Measurements from ENCODE around the gene CDCA5. TPM values are rescaled to one million over a fixed set of nuclear protein-coding genes. Genes with fewer than 3 reads are reported as not detected.

CDCA5 gene
- total and polyA plus RNA-seq, 9 donors = 0.38 to 2.8 (median 0.79) TPM; not detected in 1

- H3K4me1 ChIP-seq (ENCODE audit: insufficient read depth) = no peaks in the 10 kb centered on the region
- no peaks in the 10 kb centered on the region for H3K36me3 ChIP-seq
- H3K4me3 ChIP-seq = no peak overlapping the region
- H3K27me3 ChIP-seq = no peaks in the 10 kb centered on the region
- TF ChIP-seq EP300 (IDR thresholded peaks at IDR 0.05) = no peak
- TF ChIP-seq POLR2A (IDR thresholded peaks at IDR 0.05) = no peak
- TF ChIP-seq CTCF (IDR thresholded peaks at IDR 0.05) = no peak
- H3K27ac ChIP-seq = no peak overlapping the region
- intact Hi-C loops (cut with DNase I) = no loop called here
- WGBS, 3 donors = 70 to 79% (median 78%) methylated on average over 9 to 11 of the region's 11 CpGs
- no peak for DNase-seq
- no peaks in the 10 kb centered on the region for H3K9me3 ChIP-seq
Observed at GRCh38 chr11:65066315-65066714, 17.5 kb downstream of the CDCA5 start.

- no peaks in the 10 kb centered on the region for H3K27me3 ChIP-seq
- H3K4me1 ChIP-seq (ENCODE audit: insufficient read depth) = no peaks in the 10 kb centered on the region
- WGBS, 3 donors = 59% methylated on average over 7 of the region's 7 CpGs
- no peak overlapping the region for H3K27ac ChIP-seq
- H3K9me3 ChIP-seq = no peaks in the 10 kb centered on the region
- DNase-seq = no peak
- H3K4me3 ChIP-seq = no peak overlapping the region
- no peaks in the 10 kb centered on the region for H3K36me3 ChIP-seq
- TF ChIP-seq EP300 (IDR thresholded peaks at IDR 0.05) = no peak
- no peak for TF ChIP-seq CTCF (IDR thresholded peaks at IDR 0.05)
- TF ChIP-seq POLR2A (IDR thresholded peaks at IDR 0.05) = no peak
- intact Hi-C loops (cut with DNase I) = no loop called here
Observed at GRCh38 chr11:65065851-65066250, 18.0 kb downstream of the CDCA5 start.

GRCh38 chr11:65064847-65065240 lies 19.0 kb downstream of the CDCA5 start:
- intact Hi-C loops (cut with DNase I) = no loop called here
- H3K4me3 ChIP-seq = no peak overlapping the region
- H3K27ac ChIP-seq = no peak overlapping the region
- no peaks in the 10 kb centered on the region for H3K9me3 ChIP-seq
- no peaks in the 10 kb centered on the region for H3K27me3 ChIP-seq
- no peaks in the 10 kb centered on the region for H3K36me3 ChIP-seq
- no peak for TF ChIP-seq EP300 (IDR thresholded peaks at IDR 0.05)
- TF ChIP-seq POLR2A (IDR thresholded peaks at IDR 0.05) = no peak
- no peak for TF ChIP-seq CTCF (IDR thresholded peaks at IDR 0.05)
- 76 to 85% (median 84%) methylated on average over 4 of the region's 4 CpGs for WGBS, 3 donors
- no peaks in the 10 kb centered on the region for H3K4me1 ChIP-seq (ENCODE audit: insufficient read depth)
- no peak for DNase-seq

- no peak for DNase-seq
- Histone ChIP-seq H3K4me1 (ENCODE audit: insufficient read depth) (no peaks in the 10 kb centered on the region), H3K27me3 (no peaks in the 10 kb centered on the region), H3K27ac (no peak overlapping the region), H3K9me3 (no peaks in the 10 kb centered on the region), H3K4me3 (no peak overlapping the region), H3K36me3 (no peaks in the 10 kb centered on the region)
- TF ChIP-seq POLR2A (IDR thresholded peaks at IDR 0.05) = no peak
- TF ChIP-seq EP300 (IDR thresholded peaks at IDR 0.05) = no peak
- TF ChIP-seq CTCF (IDR thresholded peaks at IDR 0.05) = no peak
- 38 to 56% (median 47%) methylated on average over 3 of the region's 3 CpGs for WGBS, 3 donors
- intact Hi-C loops (cut with DNase I) = no loop called here
Observed at GRCh38 chr11:65063532-65063931, 20.3 kb downstream of the CDCA5 start.

Data from ovary (tissue), 9 donors.